Measurements from ENCODE around the gene GAPVD1.
"Not testable (repeated sequence)": the region's sequence is repeated elsewhere in the genome, so short reads cannot be mapped to it uniquely, and the experiment has no call there.

DNA sequence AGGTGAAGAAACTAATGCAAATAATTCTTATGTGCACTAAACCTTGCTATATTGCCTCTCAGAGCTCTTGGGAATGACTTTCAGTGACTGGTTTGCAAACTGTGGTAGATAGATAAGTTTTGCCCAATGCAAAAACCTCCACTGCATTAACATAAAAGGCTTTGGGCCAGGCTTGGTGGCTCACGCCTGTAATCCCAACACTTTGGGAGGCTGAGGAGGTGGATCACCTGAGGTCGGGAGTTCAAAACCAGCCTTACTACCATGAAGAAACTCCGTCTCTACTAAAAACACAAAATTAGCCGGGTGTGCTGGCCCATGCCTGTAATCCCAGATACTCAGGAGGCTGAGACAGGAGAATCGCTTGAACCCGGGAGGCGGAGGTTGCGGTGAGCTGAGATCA is 27.5 kb upstream of the GAPVD1 start:
- TF ChIP-seq, protein P1, sequence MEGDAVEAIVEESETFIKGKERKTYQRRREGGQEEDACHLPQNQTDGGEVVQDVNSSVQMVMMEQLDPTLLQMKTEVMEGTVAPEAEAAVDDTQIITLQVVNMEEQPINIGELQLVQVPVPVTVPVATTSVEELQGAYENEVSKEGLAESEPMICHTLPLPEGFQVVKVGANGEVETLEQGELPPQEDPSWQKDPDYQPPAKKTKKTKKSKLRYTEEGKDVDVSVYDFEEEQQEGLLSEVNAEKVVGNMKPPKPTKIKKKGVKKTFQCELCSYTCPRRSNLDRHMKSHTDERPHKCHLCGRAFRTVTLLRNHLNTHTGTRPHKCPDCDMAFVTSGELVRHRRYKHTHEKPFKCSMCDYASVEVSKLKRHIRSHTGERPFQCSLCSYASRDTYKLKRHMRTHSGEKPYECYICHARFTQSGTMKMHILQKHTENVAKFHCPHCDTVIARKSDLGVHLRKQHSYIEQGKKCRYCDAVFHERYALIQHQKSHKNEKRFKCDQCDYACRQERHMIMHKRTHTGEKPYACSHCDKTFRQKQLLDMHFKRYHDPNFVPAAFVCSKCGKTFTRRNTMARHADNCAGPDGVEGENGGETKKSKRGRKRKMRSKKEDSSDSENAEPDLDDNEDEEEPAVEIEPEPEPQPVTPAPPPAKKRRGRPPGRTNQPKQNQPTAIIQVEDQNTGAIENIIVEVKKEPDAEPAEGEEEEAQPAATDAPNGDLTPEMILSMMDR (conservative IDR thresholded peaks at IDR 0.05 in 1 of 2, IDR thresholded peaks at IDR 0.05 in 1 of 2; ENCODE audit: extremely low read depth in 1 of 2, insufficient read depth in 1 of 2, low read depth in 1 of 2, low read length in 2 of 2): not testable (repeated sequence)
- not testable (repeated sequence) for TF ChIP-seq EZH2 (IDR thresholded peaks at IDR 0.05; ENCODE audit: borderline replicate concordance, low read length)

Data from mammary epithelial cell (primary cell).